ENCODE results near the gene SUN1.

Gene SUN1

GRCh38 chr7:861222-861621 lies 28.9 kb downstream of the SUN1 start:
- TF ChIP-seq CTCF (IDR thresholded peaks at IDR 0.05; ENCODE audit: low read depth, low read length), result no peak
- no peak for DNase-seq (ENCODE audit: extremely low read depth, low read depth)

GRCh38 chr7:862157-862556 lies 29.9 kb downstream of the SUN1 start:
- no peak for TF ChIP-seq CTCF (IDR thresholded peaks at IDR 0.05; ENCODE audit: low read depth, low read length)
- DNase-seq (ENCODE audit: extremely low read depth, low read depth), result no peak

- TF ChIP-seq CTCF (IDR thresholded peaks at IDR 0.05; ENCODE audit: low read depth, low read length), result no peak
- no peak for DNase-seq (ENCODE audit: extremely low read depth, low read depth)
Observed at GRCh38 chr7:863106-863505, 30.8 kb downstream of the SUN1 start.

- no peak for DNase-seq (ENCODE audit: extremely low read depth, low read depth)
- TF ChIP-seq CTCF (IDR thresholded peaks at IDR 0.05; ENCODE audit: low read depth, low read length), result no peak
Observed at GRCh38 chr7:865921-866320, 33.6 kb downstream of the SUN1 start.

GRCh38 chr7:867001-867405 lies 34.7 kb downstream of the SUN1 start:
- DNase-seq (ENCODE audit: extremely low read depth, low read depth), result peak; percentile 49
- TF ChIP-seq CTCF (IDR thresholded peaks at IDR 0.05; ENCODE audit: low read depth, low read length), result no peak

- DNase-seq (ENCODE audit: extremely low read depth, low read depth), result peak; percentile 7
- no peak; the same call in 1 of the 2 replicates for TF ChIP-seq CTCF (IDR thresholded peaks at IDR 0.05; ENCODE audit: low read depth, low read length)
Observed at GRCh38 chr7:867406-868188, 35.3 kb downstream of the SUN1 start.

- TF ChIP-seq CTCF (IDR thresholded peaks at IDR 0.05; ENCODE audit: low read depth, low read length), result no peak
- DNase-seq (ENCODE audit: extremely low read depth, low read depth), result no peak
Observed at GRCh38 chr7:868189-868486, 35.9 kb downstream of the SUN1 start.

Data from AG09319 (cell line).